NCI-H146 treated with DMSO at 0.1 percent for 48 hours (cell line): ENCODE results near the gene PLCXD1.
"Not testable (repeated sequence)": the region's sequence is repeated elsewhere in the genome, so short reads cannot be mapped to it uniquely, and the experiment has no call there.

ENCODE experiments used
- DNase-seq: peaks from one replicate; lab custom pipeline; 2025; ENCODE audit not compliant: unreplicated experiment; lab: John Stamatoyannopoulos, UW

PLCXD1 gene

DNA sequence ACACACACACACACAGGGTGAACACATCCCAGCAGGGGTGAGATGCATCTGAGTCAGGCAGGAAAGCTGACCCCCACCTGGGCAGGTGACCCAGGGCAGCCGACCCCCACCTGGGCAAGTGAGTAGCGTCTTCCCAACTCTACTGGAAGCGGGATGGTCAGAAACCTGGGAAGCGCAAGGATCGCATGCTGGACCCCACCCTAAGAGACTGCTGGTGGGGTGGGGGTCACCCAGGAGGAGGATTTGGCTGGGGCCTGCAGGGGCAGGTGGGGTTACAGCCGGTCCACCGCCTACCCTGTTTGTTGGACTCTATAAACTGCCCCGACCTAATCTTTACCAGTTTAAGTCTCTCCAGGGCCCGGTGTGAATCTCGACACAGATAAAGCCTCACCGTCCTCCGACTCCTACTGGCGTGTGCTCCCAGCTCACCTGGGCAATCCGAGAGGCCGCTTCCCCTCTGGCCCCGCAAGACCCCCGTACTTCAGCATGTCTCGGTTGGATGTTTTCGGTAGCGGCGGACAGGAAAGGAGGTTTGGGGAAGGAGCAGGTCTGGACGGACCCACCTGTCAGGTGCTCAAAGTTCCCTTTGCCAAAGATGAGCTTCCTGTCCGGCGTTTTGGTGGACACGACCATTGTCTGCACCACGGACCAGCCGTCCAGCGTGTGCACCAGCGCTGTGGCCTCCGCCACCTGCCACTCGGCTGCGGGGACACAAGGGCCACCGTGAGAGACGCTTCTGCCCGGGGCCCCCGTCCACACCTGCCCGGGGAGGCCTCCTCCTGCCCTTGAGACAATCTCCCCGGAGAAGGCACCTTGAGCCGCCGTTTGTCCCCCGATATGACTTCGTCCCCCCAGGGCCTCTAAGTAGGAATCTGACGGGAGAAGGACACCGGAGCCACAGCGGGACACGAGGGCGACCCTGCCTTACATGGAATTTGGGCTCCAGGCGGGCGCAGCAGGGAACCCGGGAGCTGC lies 35.5 kb downstream of the PLCXD1 start:
- no peak for DNase-seq

DNA sequence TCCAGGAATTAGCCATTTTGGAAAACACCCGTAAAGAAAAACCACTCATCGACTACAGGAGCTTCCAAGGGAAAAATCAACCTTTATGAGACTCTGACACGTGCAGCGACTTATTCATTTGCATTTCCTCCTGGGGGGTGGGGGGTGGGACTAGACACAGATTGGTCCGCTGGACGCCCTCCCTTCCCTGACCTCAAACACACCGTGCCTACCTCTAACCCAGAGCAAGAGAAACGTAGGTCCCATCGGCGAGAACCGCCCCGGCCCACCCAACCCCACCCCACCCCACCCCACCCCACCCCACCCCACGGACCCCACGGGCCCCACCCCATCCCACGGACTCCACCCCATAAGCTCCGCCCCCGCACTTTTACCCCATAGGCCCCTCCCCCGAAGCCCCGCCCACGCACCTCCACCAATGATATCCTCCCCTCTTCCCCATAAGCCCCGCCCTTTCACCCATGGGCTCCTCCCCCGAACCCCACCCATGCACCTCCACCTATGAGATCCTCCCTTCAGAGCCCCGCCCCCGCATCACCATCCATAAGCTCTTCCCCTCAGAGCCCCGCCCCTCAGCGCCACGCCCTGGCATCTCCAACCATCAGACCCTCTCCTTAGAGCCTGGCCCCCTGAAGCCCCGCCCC lies 36.4 kb downstream of the PLCXD1 start:
- no peak for DNase-seq

GRCh38 chrX:318068-318738 lies 37.0 kb downstream of the PLCXD1 start:
- no peak for DNase-seq

GRCh38 chrX:318739-319578 lies 37.8 kb downstream of the PLCXD1 start, which contains the start of gene GTPBP6:
Gene GTPBP6 (minus strand): TSS chrX:318796. CDS start chrX:318787, 9 bp downstream.
- no peak for DNase-seq

DNA sequence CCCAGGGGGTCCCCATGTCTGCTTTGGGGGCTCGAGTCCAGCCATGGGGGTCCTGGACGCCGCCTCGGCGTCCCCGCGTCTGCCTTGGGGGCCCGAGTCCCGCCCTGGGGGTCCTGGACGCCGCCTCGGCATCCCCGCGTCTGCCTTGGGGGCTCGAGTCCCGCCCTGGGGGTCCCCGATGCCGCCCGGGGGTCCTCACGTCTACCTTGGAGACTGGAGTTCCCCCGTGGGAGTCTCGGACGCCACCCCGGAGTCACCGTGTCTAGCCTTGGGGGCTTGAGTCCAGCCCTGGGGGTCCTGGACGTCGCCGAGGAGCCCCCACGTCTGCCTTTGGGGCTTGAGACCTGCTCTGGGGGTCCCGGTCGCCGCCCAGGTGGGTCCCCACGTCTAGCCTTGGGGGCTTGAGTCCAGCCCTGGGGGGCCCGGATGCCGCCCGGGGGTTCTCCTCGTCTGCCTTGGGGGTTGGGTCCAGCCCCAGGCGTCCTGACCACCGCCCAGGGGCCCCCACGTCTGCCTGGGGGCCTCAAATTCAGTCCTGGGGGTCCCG lies 38.5 kb downstream of the PLCXD1 start:
- DNase-seq: no peak

GRCh38 chrX:320126-320783 lies 39.1 kb downstream of the PLCXD1 start:
- DNase-seq: no peak

DNA sequence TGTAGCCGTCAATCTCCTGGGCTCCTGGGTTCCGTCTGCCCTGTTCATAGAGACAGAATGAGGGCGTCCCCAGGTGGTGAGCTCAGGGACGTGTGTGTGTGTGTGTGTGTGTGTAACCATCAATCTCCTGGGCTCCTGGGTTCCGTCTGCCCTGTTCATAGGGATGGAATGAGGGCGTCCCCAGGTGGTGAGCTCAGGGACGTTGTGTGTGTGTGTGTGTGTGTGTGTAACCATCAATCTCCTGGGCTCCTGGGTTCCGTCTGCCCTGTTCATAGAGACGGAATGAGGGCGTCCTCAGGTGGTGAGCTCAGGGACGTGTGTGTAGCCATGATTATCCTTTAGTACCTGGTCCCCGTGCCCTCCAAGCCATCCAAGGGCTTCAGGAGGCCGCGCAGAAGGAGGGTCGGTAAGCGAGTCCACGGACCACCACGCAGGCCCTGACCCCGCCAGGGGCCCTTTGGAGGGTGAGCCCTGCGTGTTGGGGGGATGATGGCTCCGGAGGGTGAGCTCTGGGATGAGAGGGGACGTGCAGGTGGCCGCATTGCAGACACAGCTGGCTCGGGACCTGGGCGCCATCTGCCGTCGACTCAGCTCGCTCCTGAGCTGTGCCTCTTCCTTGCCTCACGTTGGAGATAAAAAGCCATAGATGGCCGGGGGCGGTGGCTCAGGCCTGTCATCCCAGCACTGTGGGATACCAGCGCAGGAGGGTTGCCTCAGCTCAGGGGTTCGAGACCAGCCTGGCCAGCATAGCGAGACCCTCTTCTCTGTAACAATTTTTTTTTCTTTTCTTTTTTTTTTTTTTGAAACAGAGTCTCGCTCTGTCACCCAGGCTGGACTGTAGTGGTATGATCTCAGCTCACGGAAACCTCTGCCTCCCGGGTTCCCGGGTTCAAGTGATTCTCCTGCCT lies 42.8 kb downstream of the PLCXD1 start:
- no peak for DNase-seq

- not testable (repeated sequence) for DNase-seq
Measured at GRCh38 chrX:324664-325063, 43.5 kb downstream of the PLCXD1 start.

DNA sequence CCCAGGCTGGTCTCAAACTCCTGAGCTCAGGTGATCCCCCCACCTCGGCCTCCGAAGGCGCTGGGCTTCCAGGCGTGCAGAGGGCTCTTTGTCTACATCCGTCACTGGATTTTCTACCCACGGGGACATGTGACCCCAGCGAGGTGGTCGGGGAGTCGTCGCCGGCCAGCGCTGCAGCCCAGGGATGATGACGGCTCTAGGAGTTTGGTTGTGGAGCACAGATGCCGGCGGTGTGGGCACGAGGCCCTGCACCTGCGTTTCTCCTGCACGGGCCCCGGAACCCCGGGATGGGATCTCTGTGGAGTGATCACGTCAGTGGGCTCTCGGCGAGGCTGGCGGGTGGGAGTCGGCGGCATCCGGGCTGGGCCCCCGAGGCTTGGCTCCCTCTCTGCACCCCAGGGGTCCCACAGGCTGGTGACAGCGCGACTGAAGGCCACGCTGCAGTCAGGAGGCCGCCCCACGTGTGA lies 46.5 kb downstream of the PLCXD1 start:
- no peak for DNase-seq

GRCh38 chrX:329291-329910 lies 48.2 kb downstream of the PLCXD1 start:
- no peak for DNase-seq

DNA sequence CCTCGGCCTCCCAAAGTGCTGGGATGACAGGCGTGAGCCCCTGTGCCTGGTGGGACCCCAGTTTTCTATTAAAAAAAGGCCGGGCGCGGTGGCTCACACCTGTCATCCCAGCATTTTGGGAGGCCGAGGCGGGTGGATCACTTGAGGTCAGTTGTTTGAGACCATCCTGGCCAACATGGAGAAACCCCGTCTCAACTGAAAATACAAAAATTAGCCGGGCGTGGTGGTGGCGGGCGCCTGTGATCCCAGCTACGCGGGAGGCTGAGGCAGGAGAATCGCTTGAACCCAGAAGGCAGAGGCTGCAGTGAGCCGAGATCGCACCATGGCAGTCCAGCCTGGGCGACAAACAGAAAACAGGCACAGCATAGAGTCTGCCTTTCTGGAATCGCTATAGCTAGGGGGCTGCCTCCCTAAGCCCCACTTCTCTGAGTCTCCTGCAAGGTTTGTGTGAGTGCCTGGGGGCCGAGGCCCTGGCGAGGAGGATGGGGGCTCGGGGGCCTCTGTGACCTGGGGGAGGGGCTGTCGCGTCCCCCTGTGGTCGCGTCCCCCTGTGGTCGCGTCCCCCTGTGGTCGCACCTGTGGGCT lies 49.1 kb downstream of the PLCXD1 start:
- not testable (repeated sequence) for DNase-seq

GRCh38 chrX:330726-331150 lies 49.6 kb downstream of the PLCXD1 start:
- no peak for DNase-seq

DNA sequence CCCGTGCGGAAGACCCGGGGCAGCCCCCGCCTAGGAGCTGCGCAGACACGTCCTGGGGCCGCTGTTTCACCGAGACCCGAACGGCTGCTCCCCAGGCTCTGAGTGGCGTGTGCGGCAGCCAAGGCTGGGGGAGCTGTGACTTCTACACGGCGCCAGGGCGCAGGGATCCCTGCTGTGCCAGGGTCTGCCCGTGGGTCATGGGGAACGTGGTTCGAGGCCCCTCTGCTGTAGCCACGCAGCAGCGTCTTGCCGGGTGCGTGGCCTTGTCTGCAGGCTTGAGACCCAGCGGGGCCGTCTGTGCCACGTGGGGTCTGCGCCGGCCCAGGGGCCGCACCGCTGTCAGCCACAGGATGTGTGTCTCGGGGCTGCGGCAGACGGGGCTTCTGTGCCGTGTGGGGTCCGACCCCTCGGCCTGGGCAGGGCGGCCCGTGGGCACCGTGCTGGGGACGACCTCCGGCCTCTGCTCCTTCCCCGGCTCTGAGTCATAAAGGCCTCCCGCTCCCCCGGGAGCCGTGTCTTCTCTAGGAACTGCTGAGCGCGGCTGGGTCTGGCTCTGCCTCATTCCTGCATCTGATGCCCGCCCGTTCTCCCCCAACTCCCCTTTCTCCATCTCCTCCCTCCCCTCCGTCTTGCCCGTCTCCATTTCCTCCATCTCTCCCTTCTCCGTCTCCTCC lies 50.1 kb downstream of the PLCXD1 start:
- DNase-seq: no peak

GRCh38 chrX:331825-332495 lies 50.8 kb downstream of the PLCXD1 start:
- DNase-seq: no peak

DNA sequence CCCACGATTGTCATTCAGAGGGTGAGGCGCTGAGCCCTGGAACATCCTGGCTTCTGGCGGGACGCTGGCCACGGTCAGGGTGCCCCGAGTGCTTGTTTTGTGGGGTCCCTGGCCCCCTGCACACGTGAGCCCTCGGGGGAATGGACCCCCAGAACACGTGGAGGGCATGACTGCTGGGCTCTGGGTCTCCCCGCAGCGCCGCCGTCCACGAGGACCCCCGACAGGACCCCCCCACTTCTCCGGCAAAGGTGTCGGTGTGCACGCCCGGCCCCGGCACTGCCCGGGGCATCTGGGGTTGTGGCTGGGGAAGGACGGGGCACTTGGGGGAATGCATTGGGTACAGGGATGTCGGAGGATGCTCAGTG lies 51.3 kb downstream of the PLCXD1 start:
- no peak for DNase-seq

- no peak for DNase-seq
Measured at GRCh38 chrX:332916-333610, 51.9 kb downstream of the PLCXD1 start.
